ENCODE measurements around the gene PRKCA. TPM values are rescaled to one million over a fixed set of nuclear protein-coding genes. Genes with fewer than 3 reads are reported as not detected.
"Not testable (repeated sequence)": the region's sequence is repeated elsewhere in the genome, so short reads cannot be mapped to it uniquely, and the experiment has no call there.

Gene PRKCA
- total and polyA plus RNA-seq, 10 of the 15 experiments (the other 5 are each of a cell fraction or from before 2014, with no cell fraction given) = 0.11 to 14.6 (median 0.72) TPM

GRCh38 chr17:66724581-66725341 lies 422.3 kb downstream of the PRKCA start:
- DNase-seq (ENCODE audit: low read depth, low spot score) (no peak), FAIRE-seq (no peak), ATAC-seq (no peak)
- Histone ChIP-seq H3K27ac (ENCODE audit: control insufficient read depth, insufficient read depth) (no peak overlapping the region), H3K9me3 (replicated peaks; ENCODE audit: control insufficient read depth, insufficient read depth, low read length) (no peaks in the 10 kb centered on the region), H2AFZ (ENCODE audit: control insufficient read depth, low read depth, low read length) (no peak overlapping the region), H3K9ac (ENCODE audit: control insufficient read depth, insufficient read depth, low read length) (no peak overlapping the region), H3K27me3 (replicated peaks in 1 of 2; ENCODE audit: control insufficient read depth in 2 of 2, insufficient read depth in 2 of 2, low read length in 1 of 2) (no peaks in the 10 kb centered on the region; a peak in 2 of 4 replicates), H3K4me1 (ENCODE audit: control insufficient read depth, insufficient read depth, low read length) (no peaks in the 10 kb centered on the region), H4K20me1 (ENCODE audit: control insufficient read depth, insufficient read depth) (no peaks in the 10 kb centered on the region), H3K4me3 (no peak overlapping the region), H3K4me2 (ENCODE audit: control insufficient read depth, insufficient read depth) (no peak overlapping the region), H3K36me3 (ENCODE audit: control insufficient read depth in 2 of 2, insufficient read depth in 2 of 2, low read length in 1 of 2) (no peaks in the 10 kb centered on the region), H3K79me2 (ENCODE audit: control insufficient read depth, insufficient read depth, low read length) (no peaks in the 10 kb centered on the region)
- WGBS (ENCODE audit: insufficient coverage, insufficient replicate concordance, low lambda C conversion rate, missing lambda C conversion rate) = 14% methylated on average over 5 of the region's 5 CpGs
- ChIA-PET SMC1A (ENCODE audit: uncharacterized antibody, unreplicated experiment) (interaction anchor here (0.6 to 0.8 kb wide), 2 partner anchors 66 to 175 kb away, joined by 3 read pairs; no protein-coding TSS in a partner anchor), POLR2A (no interaction called here), RAD21 (ENCODE audit: unreplicated experiment) (interaction anchor here (1.3 kb wide), 1 partner anchor 11 kb away, joined by 3 read pairs; no protein-coding TSS in a partner anchor), CTCF (interaction anchor here (0.8 to 7.0 kb wide), 5 partner anchors 9 to 357 kb away, joined by 3 to 56 read pairs (median 5); no protein-coding TSS in a partner anchor)
- intact Hi-C loops (cut with micrococcal nuclease; ENCODE audit: unreplicated experiment) (no loop called here), in situ Hi-C loops (cut with MboI) (loop anchor here (10.0 to 25.0 kb wide), 3 partner anchors 570 to 913 kb away; no protein-coding TSS in a partner anchor)
- BruUV-seq (replicated peaks) = no TSS peak
- TF ChIP-seq HDGF (IDR thresholded peaks at IDR 0.05) (no peak), POU2F2 (IDR thresholded peaks at IDR 0.05; ENCODE audit: borderline replicate concordance, low read depth, low read length) (no peak), RFX5 (IDR thresholded peaks at IDR 0.05; ENCODE audit: low read depth, low read length) (no peak), EGR1 (IDR thresholded peaks at IDR 0.05; ENCODE audit: borderline replicate concordance in 1 of 2, low read depth in 2 of 2, low read length in 2 of 2) (no peak), NFYB (IDR thresholded peaks at IDR 0.05; ENCODE audit: insufficient read depth, low read depth, low read length) (no peak), ZSCAN29 (IDR thresholded peaks at IDR 0.05) (no peak), SRF (IDR thresholded peaks at IDR 0.05; ENCODE audit: low read depth in 2 of 2, low read length in 2 of 2) (no peak)

- FAIRE-seq; H3K27me3 ChIP-seq (replicated peaks in 1 of 2; ENCODE audit: control insufficient read depth in 2 of 2, insufficient read depth in 2 of 2, low read length in 1 of 2); H4K20me1 ChIP-seq (ENCODE audit: control insufficient read depth, insufficient read depth); POLR2A ChIA-PET; H3K4me3 ChIP-seq; BruUV-seq (replicated peaks); H2AFZ ChIP-seq (ENCODE audit: control insufficient read depth, low read depth, low read length); ATAC-seq; H3K79me2 ChIP-seq (ENCODE audit: control insufficient read depth, insufficient read depth, low read length); H3K4me1 ChIP-seq (ENCODE audit: control insufficient read depth, insufficient read depth, low read length); DNase-seq (ENCODE audit: low read depth, low spot score); H3K4me2 ChIP-seq (ENCODE audit: control insufficient read depth, insufficient read depth); SMC1A ChIA-PET (ENCODE audit: uncharacterized antibody, unreplicated experiment); H3K9ac ChIP-seq (ENCODE audit: control insufficient read depth, insufficient read depth, low read length); H3K9me3 ChIP-seq (replicated peaks; ENCODE audit: control insufficient read depth, insufficient read depth, low read length); intact Hi-C loops (cut with micrococcal nuclease; ENCODE audit: unreplicated experiment); H3K27ac ChIP-seq (ENCODE audit: control insufficient read depth, insufficient read depth); H3K36me3 ChIP-seq (ENCODE audit: control insufficient read depth in 2 of 2, insufficient read depth in 2 of 2, low read length in 1 of 2): not testable (repeated sequence)
- ChIA-PET CTCF (interaction anchor here (0.7 to 7.0 kb wide), 6 partner anchors 9 to 543 kb away, joined by 3 to 56 read pairs (median 4); no protein-coding TSS in a partner anchor), RAD21 (ENCODE audit: unreplicated experiment) (interaction anchor here (1.3 kb wide), 1 partner anchor 11 kb away, joined by 3 read pairs; no protein-coding TSS in a partner anchor)
- WGBS (ENCODE audit: insufficient coverage, insufficient replicate concordance, low lambda C conversion rate, missing lambda C conversion rate) = 6% methylated on average over 4 of the region's 4 CpGs
- in situ Hi-C loops (cut with MboI) = loop anchor here (10.0 kb wide), 1 partner anchor 569 kb away; no protein-coding TSS in a partner anchor
Observed at GRCh38 chr17:66725438-66725837, 423.0 kb downstream of the PRKCA start.

Data from GM12878 (cell line).